Measurements from ENCODE around the gene TIAM2.

Gene TIAM2

GRCh38 chr6:155045561-155046404 lies 50.7 kb downstream of the TIAM2 start:
- POLR2A ChIA-PET, result no interaction called here
- CTCF ChIA-PET, result interaction anchor here (1.1 kb wide), 1 partner anchor 34 kb away, joined by 3 read pairs; no protein-coding TSS in a partner anchor
- no peak for DNase-seq (ENCODE audit: extremely low spot score)
- TF ChIP-seq CTCF (IDR thresholded peaks at IDR 0.05; ENCODE audit: control extremely low read depth, extremely low read depth, low read depth, missing control alignments), result no peak

DNA sequence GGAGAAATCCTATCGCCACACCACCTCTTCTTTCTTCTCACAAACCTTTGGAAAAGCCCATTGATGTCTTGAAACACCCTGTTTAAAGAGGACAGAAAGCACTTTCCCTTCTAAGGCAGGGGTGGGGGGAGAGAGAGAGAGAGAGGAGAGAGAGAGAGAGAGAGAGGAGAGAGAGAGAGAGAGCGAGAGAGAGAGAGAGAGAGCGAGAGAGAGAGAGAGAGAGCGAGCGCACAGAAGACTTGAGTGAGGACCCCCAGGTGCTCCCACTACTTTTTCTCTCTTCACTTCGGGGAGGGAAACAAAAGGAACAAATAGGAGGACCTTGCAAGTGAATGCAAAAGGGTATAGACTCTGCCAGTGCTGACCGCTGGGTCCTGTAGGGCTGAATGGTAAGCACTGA lies 52.4 kb downstream of the TIAM2 start:
- CTCF ChIA-PET, result no interaction called here
- no peak for TF ChIP-seq CTCF (IDR thresholded peaks at IDR 0.05; ENCODE audit: control extremely low read depth, extremely low read depth, low read depth, missing control alignments)
- no peak for DNase-seq (ENCODE audit: extremely low spot score)
- POLR2A ChIA-PET, result no interaction called here

DNA sequence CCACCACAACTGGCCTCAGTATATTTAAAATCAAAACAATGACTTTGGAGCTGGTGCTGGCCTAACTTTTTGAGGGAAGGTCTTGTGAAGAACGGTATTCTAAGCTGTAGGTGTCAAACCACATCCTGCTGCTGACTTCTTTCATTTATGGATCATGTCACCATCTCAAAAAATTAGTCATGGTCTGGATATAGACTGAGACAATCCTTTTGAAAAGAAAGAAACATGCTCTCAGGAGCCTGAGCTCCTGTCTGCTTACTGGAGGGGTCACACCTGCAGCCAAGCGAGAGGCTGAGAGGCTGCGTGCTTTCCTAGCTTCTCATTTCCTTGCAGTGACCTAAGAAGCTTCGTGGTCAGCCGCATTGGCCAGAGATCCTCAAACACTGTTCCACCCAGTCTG lies 55.2 kb downstream of the TIAM2 start:
- DNase-seq (ENCODE audit: extremely low spot score), result peak; percentile 50
- no peak for TF ChIP-seq CTCF (IDR thresholded peaks at IDR 0.05; ENCODE audit: control extremely low read depth, extremely low read depth, low read depth, missing control alignments)
- ChIA-PET POLR2A (no interaction called here), CTCF (interaction anchor here (0.8 to 1.6 kb wide), 3 partner anchors 14 to 30 kb away, joined by 3 to 4 read pairs (median 3); no protein-coding TSS in a partner anchor)

DNA sequence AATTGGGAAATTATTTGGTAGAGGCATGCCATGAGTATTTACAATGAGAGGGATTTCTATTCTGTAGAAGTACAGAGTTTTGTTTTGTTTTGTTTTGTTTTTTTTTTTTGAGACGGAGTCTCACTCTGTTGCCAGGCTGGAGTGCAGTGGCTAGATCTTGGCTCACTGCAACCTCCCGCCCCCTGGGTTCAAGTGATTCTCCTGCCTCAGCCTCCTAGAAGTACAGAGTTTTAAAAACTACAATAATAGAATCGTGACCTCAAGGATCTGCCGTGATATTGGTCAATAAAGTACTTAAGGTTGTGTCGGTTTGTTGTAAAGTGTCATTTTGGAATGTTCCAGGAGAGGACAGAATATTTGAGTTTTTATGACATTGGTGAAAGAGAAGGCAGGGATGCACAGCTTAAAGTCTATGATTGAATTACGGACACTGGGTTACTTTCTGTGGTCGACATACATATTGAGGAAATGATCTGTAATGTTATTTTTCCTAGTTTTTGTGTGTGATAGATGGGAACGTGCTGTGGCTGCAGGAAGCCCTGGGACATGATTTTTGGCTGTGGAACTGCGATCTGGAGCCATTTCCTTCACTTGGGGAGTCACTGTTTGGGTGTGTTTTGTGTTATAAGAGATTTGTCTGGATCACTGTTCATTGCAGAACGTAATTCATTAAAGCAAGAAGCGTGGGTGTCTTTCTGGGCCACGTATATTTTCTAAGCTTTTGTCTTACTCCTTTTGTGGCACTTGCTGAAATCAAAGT lies 59.6 kb downstream of the TIAM2 start:
- DNase-seq (ENCODE audit: extremely low spot score), result no peak
- ChIA-PET CTCF (no interaction called here), POLR2A (no interaction called here)
- TF ChIP-seq CTCF (IDR thresholded peaks at IDR 0.05; ENCODE audit: control extremely low read depth, extremely low read depth, low read depth, missing control alignments), result no peak

DNA sequence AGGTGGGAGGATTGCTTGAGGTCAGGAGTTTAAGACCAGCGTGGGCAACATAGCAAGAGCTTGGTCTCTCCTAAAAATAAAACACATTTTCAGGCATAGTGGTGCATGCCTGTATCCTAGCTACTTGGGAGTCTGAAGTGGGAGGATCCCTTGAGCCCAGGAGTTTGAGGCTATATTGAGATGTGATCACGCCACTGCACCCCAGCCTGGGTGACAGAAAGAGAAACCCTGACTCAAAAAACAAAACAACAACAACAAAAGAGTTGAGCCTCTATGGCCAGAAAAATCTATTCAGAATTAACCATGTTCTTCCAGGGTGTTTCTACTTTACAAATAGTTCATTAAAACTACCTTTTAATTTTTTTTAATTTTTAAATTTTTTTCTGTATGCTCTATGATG lies 60.6 kb downstream of the TIAM2 start:
- POLR2A ChIA-PET, result no interaction called here
- DNase-seq (ENCODE audit: extremely low spot score), result no peak

GRCh38 chr6:155056756-155057155 lies 61.6 kb downstream of the TIAM2 start:
- ChIA-PET CTCF (no interaction called here), POLR2A (no interaction called here)
- TF ChIP-seq CTCF (IDR thresholded peaks at IDR 0.05; ENCODE audit: control extremely low read depth, extremely low read depth, low read depth, missing control alignments), result no peak
- DNase-seq (ENCODE audit: extremely low spot score), result no peak

More for the DNA sequence above, 60.6 kb downstream of the TIAM2 start:
- CTCF ChIA-PET, result no interaction called here
- no peak for TF ChIP-seq CTCF (IDR thresholded peaks at IDR 0.05; ENCODE audit: control extremely low read depth, extremely low read depth, low read depth, missing control alignments)
